Endothelial cell of umbilical vein (primary cell): ENCODE measurements around the gene CECR2. TPM values are rescaled to one million over a fixed set of nuclear protein-coding genes. Genes with fewer than 3 reads are reported as not detected.

ENCODE experiments used
- BruUV-seq: library from RNA; stranded (reverse); fragments of 400-500 nt; replicated peaks from 2 replicates; lab custom pipeline; 2021; lab: Mats Ljungman, UMichigan
- CTCF ChIA-PET: fragments of 300-600, 350-600 bp; sonication (Branson Sonifier 250); formaldehyde crosslinking; loops from one replicate; lab custom pipeline; 2021; ENCODE audit warnings: antibody characterized with exemption, inconsistent platforms; lab: Charles Lee
- POLR2A ChIA-PET: fragments of 300-600, 350-600 bp; sonication (Branson Sonifier 250); formaldehyde crosslinking; loops from one replicate; lab custom pipeline; 2021; ENCODE audit warnings: antibody characterized with exemption, inconsistent platforms; lab: Charles Lee
- DNase-seq: peaks from one replicate; pipeline ENCODE4 v3.0.0-alpha.2; 2011; ENCODE audit warnings: low read depth, low spot score
- FAIRE-seq: peaks from 2 replicates; lab custom pipeline; 2011; peaks lifted over from hg19 to GRCh38; lab: Jason Lieb, UNC
- H2AFZ ChIP-seq: 2 replicates; pipeline ENCODE4 v1.6.0; 2012; ENCODE audit warnings: low read depth, low read length, control low read depth, inconsistent platforms
- H3K27ac ChIP-seq: 2 replicates; pipeline ENCODE4 v1.5.1; 2011; ENCODE audit warnings: low read depth, mild to moderate bottlenecking, control low read depth, low read length, moderate library complexity; ENCODE audit not compliant: insufficient read depth
- H3K27me3 ChIP-seq, 2 experiments: 2 replicates each; pipeline versions ENCODE4 v1.6.0 to v1.6.1; 2011; ENCODE audit warnings: low read length in 2 of 2, mixed read lengths in 1 of 2; ENCODE audit not compliant: control insufficient read depth in 2 of 2, insufficient read depth in 2 of 2
- H3K36me3 ChIP-seq, 2 experiments: 2 replicates in 1 of 2; 3 replicates in 1 of 2; pipeline ENCODE4 v1.5.1; 2011; ENCODE audit warnings: low read length in 2 of 2, mild to moderate bottlenecking in 1 of 2, moderate library complexity in 1 of 2; ENCODE audit not compliant: control insufficient read depth in 2 of 2, insufficient read depth in 2 of 2; ENCODE audit errors: extremely low read depth in 1 of 2
- H3K4me1 ChIP-seq: 3 replicates; pipeline ENCODE4 v1.5.1; 2011; ENCODE audit warnings: mild to moderate bottlenecking, low read length; ENCODE audit not compliant: control insufficient read depth, insufficient read depth; ENCODE audit errors: extremely low read depth
- H3K4me2 ChIP-seq: 2 replicates; pipeline ENCODE4 v1.6.1; 2011; ENCODE audit warnings: low read length, control low read depth, mixed read lengths; ENCODE audit not compliant: insufficient read depth
- H3K4me3 ChIP-seq, 3 experiments: fragments of 200-600 bp in 1 of 3; sonication (generic), shearing (Covaris generic) in 1 of 3; replicated peaks in 1 of 3; 2 replicates each; pipeline ENCODE4 v1.5.1; 2011 to 2016; ENCODE audit warnings: control low read depth in 3 of 3, low read length in 3 of 3, mild to moderate bottlenecking in 2 of 3, inconsistent platforms in 1 of 3, low read depth in 1 of 3, moderate library complexity in 1 of 3; ENCODE audit not compliant: insufficient read depth in 1 of 3
- H3K79me2 ChIP-seq: 2 replicates; pipeline ENCODE4 v1.6.0; 2012; ENCODE audit warnings: low read length, inconsistent platforms; ENCODE audit not compliant: control insufficient read depth, insufficient read depth
- H3K9ac ChIP-seq: replicated peaks from 2 replicates; pipeline ENCODE3; 2011; ENCODE audit warnings: low read length, control low read depth; ENCODE audit not compliant: insufficient read depth; ENCODE audit errors: extremely low read depth
- H3K9me1 ChIP-seq: replicated peaks from 3 replicates; pipeline ENCODE4 v1.6.0; 2011; ENCODE audit warnings: mild to moderate bottlenecking, low read length; ENCODE audit not compliant: control insufficient read depth, insufficient read depth; ENCODE audit errors: extremely low read depth
- H3K9me3 ChIP-seq: replicated peaks from 2 replicates; pipeline ENCODE4 v1.5.1; 2012; ENCODE audit warnings: low read length, inconsistent platforms; ENCODE audit not compliant: control insufficient read depth, insufficient read depth
- H4K20me1 ChIP-seq: replicated peaks from 2 replicates; pipeline ENCODE3; 2011; ENCODE audit warnings: mild to moderate bottlenecking, low read length; ENCODE audit not compliant: control insufficient read depth, insufficient read depth; ENCODE audit errors: extremely low read depth
- EZH2 ChIP-seq: IDR thresholded peaks from 2 replicates; pipeline ENCODE4 v1.6.1; 2012; ENCODE audit warnings: borderline replicate concordance, low read depth, mild to moderate bottlenecking, moderate library complexity, low read length, inconsistent platforms; ENCODE audit not compliant: severe bottlenecking
- FOS ChIP-seq: IDR thresholded peaks from 2 replicates; pipeline ENCODE4 v1.6.1; 2011; ENCODE audit warnings: mild to moderate bottlenecking, low read length, moderate library complexity, borderline replicate concordance; ENCODE audit not compliant: insufficient read depth
- GATA2 ChIP-seq: IDR thresholded peaks from 2 replicates; pipeline ENCODE4 v1.7.0; 2011; ENCODE audit warnings: low read depth, mild to moderate bottlenecking, moderate library complexity, mixed read lengths, low read length; ENCODE audit not compliant: insufficient read length, insufficient read depth
- JUN ChIP-seq: IDR thresholded peaks from 2 replicates; pipeline ENCODE4 v1.6.1; 2011; ENCODE audit warnings: borderline replicate concordance, low read depth; ENCODE audit not compliant: insufficient read length, insufficient read depth
- MAX ChIP-seq: IDR thresholded peaks from 2 replicates; pipeline ENCODE4 v1.6.1; 2011; ENCODE audit not compliant: insufficient read depth, insufficient read length
- MYC ChIP-seq: IDR thresholded peaks from one replicate; pipeline ENCODE4 v1.6.1; 2011; ENCODE audit warnings: mild to moderate bottlenecking, low read depth, low read length
- POLR2A ChIP-seq: IDR thresholded peaks from 2 replicates; pipeline ENCODE4 v1.6.1; 2012; ENCODE audit warnings: low read depth, mild to moderate bottlenecking, control low read depth, low read length
- POLR2AphosphoS5 ChIP-seq: IDR thresholded peaks from 2 replicates; pipeline ENCODE4 v1.6.1; 2012; ENCODE audit warnings: low read depth, mild to moderate bottlenecking, control low read depth, low read length, moderate library complexity; ENCODE audit not compliant: insufficient read depth
- dilution Hi-C: fragments of 300-500 bp; cut with MboI; formaldehyde crosslinking; loops from one replicate; pipeline ENCODE4 v1.15.0; 2019; ENCODE audit warnings: low sequenced_read_pairs; ENCODE audit not compliant: extremely low pct_ligation_motif_present
- intact Hi-C: fragments of 100-400 bp; cut with micrococcal nuclease; formaldehyde crosslinking; loops from one replicate; pipeline ENCODE4 v1.10.0; 2022
- polyA plus RNA-seq, 4 experiments: library from polyadenylated mRNA; depleted of rRNA in 3 of 4; stranded (reverse) in 3 of 4; unstranded in 1 of 4; fragments of >200 nt; gene quantifications; 2 replicates each; pipeline versions ENCODE4 v1.2.1 to v1.2.3, GENCODE V29; 2011 to 2012; ENCODE audit warnings: missing spikeins in 1 of 4
- total RNA-seq: library from RNA; stranded (reverse); gene quantifications from 2 replicates; pipeline ENCODE4 v1.2.3, GENCODE V29; 2021
- TF ChIP-seq, protein P1 (sequence below), 2 donors: IDR thresholded peaks; 1 replicate in 1 of 2; 2 replicates in 1 of 2; pipeline ENCODE4 v1.5.1; 2011; ENCODE audit warnings: low read length in 2 of 2, mild to moderate bottlenecking in 2 of 2, moderate library complexity in 2 of 2, control low read depth in 1 of 2, inconsistent platforms in 1 of 2, low read depth in 1 of 2; ENCODE audit not compliant: insufficient read depth in 1 of 2; ENCODE audit errors: extremely low read depth in 1 of 2

Gene CECR2
- total and polyA plus RNA-seq, 2 donors (not counting 3 experiments of a cell fraction or from before 2014, with no cell fraction given) = 0.01 TPM; not detected in 1

GRCh38 chr22:17366830-17367229 lies 2.4 kb upstream of the CECR2 start:
- no peak for TF ChIP-seq EZH2
- no peak for TF ChIP-seq FOS
- Histone ChIP-seq H3K9ac (no peak overlapping the region), H3K4me3 (no peak overlapping the region), H3K27ac (no peak overlapping the region), H3K79me2 (no peaks in the 10 kb centered on the region), H3K9me1 (no peaks in the 10 kb centered on the region), H3K9me3 (no peaks in the 10 kb centered on the region), H3K4me1 (peaks cover 13% of the 10 kb centered on the region), H3K4me2 (no peak overlapping the region), H4K20me1 (no peaks in the 10 kb centered on the region), H3K36me3 (no peaks in the 10 kb centered on the region), H2AFZ (no peak overlapping the region), H3K27me3 (peaks cover 38 to 45% of the 10 kb centered on the region in 2 experiments)
- ChIA-PET CTCF (interaction anchor here (0.7 to 7.7 kb wide), 3 partner anchors 41 to 135 kb away, joined by 3 to 62 read pairs (median 3); no protein-coding TSS in a partner anchor), POLR2A (no interaction called here)
- intact Hi-C loops (loop anchor here (1.0 to 5.0 kb wide), 3 partner anchors 110 to 285 kb away; partner anchors contain the start of gene IL17RA), dilution Hi-C loops (no loop called here)
- no TSS peak for BruUV-seq
- no peak for FAIRE-seq
- no peak for DNase-seq

DNA sequence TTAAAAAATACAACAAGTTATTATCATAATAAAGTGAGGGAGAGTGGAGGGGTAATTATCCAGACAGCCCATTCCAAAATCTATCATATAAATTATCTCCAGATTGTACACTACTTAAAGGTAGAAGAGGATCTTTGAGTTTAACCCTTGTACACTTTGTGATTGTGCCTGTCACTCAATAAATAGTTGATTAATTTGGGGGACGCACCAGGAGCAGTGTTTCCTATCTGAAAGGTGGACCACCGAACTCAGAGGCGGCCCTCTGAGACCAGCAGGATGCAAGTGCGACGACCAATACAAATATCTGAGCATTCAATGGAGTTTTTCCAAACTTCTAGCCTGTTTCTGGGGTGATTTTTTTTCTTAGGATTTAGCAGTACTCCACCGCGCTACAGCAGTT lies 1.1 kb upstream of the CECR2 start:
- CTCF ChIA-PET = interaction anchor here (1.0 to 7.7 kb wide), 5 partner anchors 48 to 294 kb away, joined by 3 to 62 read pairs (median 4); no protein-coding TSS in a partner anchor
- dilution Hi-C loops = no loop called here
- DNase-seq = no peak

More for the DNA sequence above, 1.1 kb upstream of the CECR2 start:
- Histone ChIP-seq H4K20me1 (no peaks in the 10 kb centered on the region), H3K4me1 (peaks cover 13% of the 10 kb centered on the region), H3K9me1 (no peaks in the 10 kb centered on the region), H3K9me3 (no peaks in the 10 kb centered on the region), H3K4me3 (no peak overlapping the region), H3K79me2 (no peaks in the 10 kb centered on the region), H3K36me3 (no peaks in the 10 kb centered on the region), H3K27me3 (peaks cover 40 to 49% of the 10 kb centered on the region in 2 experiments), H3K4me2 (no peak overlapping the region), H2AFZ (no peak overlapping the region), H3K27ac (no peak overlapping the region), H3K9ac (no peak overlapping the region)
- no peak for TF ChIP-seq EZH2
- TF ChIP-seq POLR2AphosphoS5 = no peak
- TF ChIP-seq MYC = no peak
- no peak for TF ChIP-seq MAX
- no peak for TF ChIP-seq FOS
- TF ChIP-seq, protein P1, sequence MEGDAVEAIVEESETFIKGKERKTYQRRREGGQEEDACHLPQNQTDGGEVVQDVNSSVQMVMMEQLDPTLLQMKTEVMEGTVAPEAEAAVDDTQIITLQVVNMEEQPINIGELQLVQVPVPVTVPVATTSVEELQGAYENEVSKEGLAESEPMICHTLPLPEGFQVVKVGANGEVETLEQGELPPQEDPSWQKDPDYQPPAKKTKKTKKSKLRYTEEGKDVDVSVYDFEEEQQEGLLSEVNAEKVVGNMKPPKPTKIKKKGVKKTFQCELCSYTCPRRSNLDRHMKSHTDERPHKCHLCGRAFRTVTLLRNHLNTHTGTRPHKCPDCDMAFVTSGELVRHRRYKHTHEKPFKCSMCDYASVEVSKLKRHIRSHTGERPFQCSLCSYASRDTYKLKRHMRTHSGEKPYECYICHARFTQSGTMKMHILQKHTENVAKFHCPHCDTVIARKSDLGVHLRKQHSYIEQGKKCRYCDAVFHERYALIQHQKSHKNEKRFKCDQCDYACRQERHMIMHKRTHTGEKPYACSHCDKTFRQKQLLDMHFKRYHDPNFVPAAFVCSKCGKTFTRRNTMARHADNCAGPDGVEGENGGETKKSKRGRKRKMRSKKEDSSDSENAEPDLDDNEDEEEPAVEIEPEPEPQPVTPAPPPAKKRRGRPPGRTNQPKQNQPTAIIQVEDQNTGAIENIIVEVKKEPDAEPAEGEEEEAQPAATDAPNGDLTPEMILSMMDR (IDR thresholded peaks at IDR 0.05; ENCODE audit: extremely low read depth in 1 of 2, insufficient read depth in 1 of 2, low read depth in 1 of 2, low read length in 2 of 2) = no peak
- TF ChIP-seq JUN = no peak
- no peak for TF ChIP-seq GATA2
- TF ChIP-seq POLR2A = no peak
- no TSS peak for BruUV-seq
- no peak for FAIRE-seq
- intact Hi-C loops = loop anchor here (2.0 to 5.0 kb wide), 3 partner anchors 39 to 286 kb away; partner anchors contain the start of gene IL17RA
- POLR2A ChIA-PET = no interaction called here
